ENCODE measurements around the gene ZMAT1. TPM values are rescaled to one million over a fixed set of nuclear protein-coding genes. Genes with fewer than 3 reads are reported as not detected.

ZMAT1 gene
- under 0.01 TPM in 1 of 2 replicates, not detected in the other for total RNA-seq

GRCh38 chrX:101931488-101932248 lies at the start of gene ZMAT1:
Gene ZMAT1 (minus strand): TSS chrX:101932027. CDS start chrX:101932008, 19 bp downstream.

Other genes with a start within 250 kb of the ZMAT1 start
- not detected in 2 replicates for gene TCEAL2, start 193.7 kb upstream of the ZMAT1 start, total RNA-seq
- gene TCEAL6, start 210.5 kb upstream of the ZMAT1 start, total RNA-seq, result not detected in 2 replicates
- 0.29 TPM in 1 of 2 replicates, not detected in the other for gene BEX5, start 223.9 kb upstream of the ZMAT1 start, total RNA-seq

All from myometrial cell (primary cell).